HG02678 (cell line): ENCODE results near the gene LGR4.

Experiments
- ATAC-seq: cut with Tn5 transposase; IDR thresholded peaks from one replicate; pipeline ENCODE4 v1.9.1; 2021; ENCODE audit warnings: mild to moderate bottlenecking, moderate library complexity; ENCODE audit not compliant: unreplicated experiment

LGR4 gene

GRCh38 chr11:27433742-27434141, 38.8 kb downstream of the LGR4 start:
- ATAC-seq: no peak

- no peak for ATAC-seq
Observed at GRCh38 chr11:27431808-27432207, 40.8 kb downstream of the LGR4 start.

GRCh38 chr11:27429761-27430393, 42.7 kb downstream of the LGR4 start:
- ATAC-seq: no peak

GRCh38 chr11:27427183-27427980, 45.2 kb downstream of the LGR4 start:
- ATAC-seq: no peak

- ATAC-seq: no peak
Observed at GRCh38 chr11:27425814-27426213, 46.8 kb downstream of the LGR4 start.

GRCh38 chr11:27423125-27423524, 49.5 kb downstream of the LGR4 start:
- no peak for ATAC-seq

- ATAC-seq: no peak
Observed at GRCh38 chr11:27421819-27422494, 50.6 kb downstream of the LGR4 start.

- no peak for ATAC-seq
Observed at GRCh38 chr11:27420722-27421572, 51.6 kb downstream of the LGR4 start.

- ATAC-seq: no peak
Observed at GRCh38 chr11:27420217-27420616, 52.4 kb downstream of the LGR4 start.

- no peak for ATAC-seq
Observed at GRCh38 chr11:27418356-27418755, 54.2 kb downstream of the LGR4 start.

- ATAC-seq: no peak
Observed at GRCh38 chr11:27416568-27417176, 55.9 kb downstream of the LGR4 start.

GRCh38 chr11:27414644-27415043, 57.9 kb downstream of the LGR4 start:
- no peak for ATAC-seq

GRCh38 chr11:27413218-27413617, 59.4 kb downstream of the LGR4 start:
- ATAC-seq: no peak

- ATAC-seq: no peak
Observed at GRCh38 chr11:27412192-27412691, 60.3 kb downstream of the LGR4 start.

GRCh38 chr11:27411328-27411727, 61.3 kb downstream of the LGR4 start:
- ATAC-seq: no peak

- no peak for ATAC-seq
Observed at GRCh38 chr11:27410272-27410671, 62.3 kb downstream of the LGR4 start.

GRCh38 chr11:27409742-27410141, 62.8 kb downstream of the LGR4 start:
- ATAC-seq: no peak

- ATAC-seq: no peak
Observed at GRCh38 chr11:27409049-27409448, 63.5 kb downstream of the LGR4 start.

GRCh38 chr11:27408246-27408800, 64.3 kb downstream of the LGR4 start:
- no peak for ATAC-seq
